ENCODE measurements around the gene RPS27L. TPM values are rescaled to one million over a fixed set of nuclear protein-coding genes. Genes with fewer than 3 reads are reported as not detected.
A peak's percentile ranks its signal among the peaks of the same experiment; 100 is the strongest.

Gene RPS27L
- total RNA-seq, 1 experiment from 2014 or later, result 65.6 TPM

GRCh38 chr15:63186065-63186464, 28.8 kb upstream of the RPS27L start:
- Histone ChIP-seq H3K27ac (ENCODE audit: low read depth, low read length, poor library complexity, severe bottlenecking) (no peak overlapping the region), H3K4me3 (ENCODE audit: low read depth, low read length, poor library complexity, severe bottlenecking) (no peak overlapping the region), H3K9me3 (ENCODE audit: low read depth, low read length, poor library complexity, severe bottlenecking) (no peaks in the 10 kb centered on the region), H3K27me3 (replicated peaks; ENCODE audit: insufficient read depth, low read depth, low read length, poor library complexity) (no peaks in the 10 kb centered on the region), H3K4me1 (ENCODE audit: insufficient read depth, low read length, poor library complexity, severe bottlenecking) (peaks cover 10% of the 10 kb centered on the region), H3K36me3 (ENCODE audit: insufficient read depth, low read length, poor library complexity, severe bottlenecking) (no peaks in the 10 kb centered on the region)
- TF ChIP-seq EZH2 (IDR thresholded peaks at IDR 0.05; ENCODE audit: borderline replicate concordance, low read depth, low read length, poor library complexity, severe bottlenecking), result no peak
- TF ChIP-seq CTCF (conservative IDR thresholded peaks at IDR 0.05; ENCODE audit: low read depth, low read length), result no peak
- ChIA-PET CTCF (no interaction called here), POLR2A (ENCODE audit: low non-redundant PET) (no interaction called here)
- no peak for DNase-seq (ENCODE audit: low spot score)
- no TSS peak for BruUV-seq (replicated peaks)
- intact Hi-C loops (cut with micrococcal nuclease; ENCODE audit: unreplicated experiment), result loop anchor here (5.0 kb wide), 2 partner anchors 71 to 91 kb away; partner anchors contain the start of gene APH1B

GRCh38 chr15:63185206-63185605, 27.9 kb upstream of the RPS27L start:
- ChIA-PET CTCF (no interaction called here), POLR2A (ENCODE audit: low non-redundant PET) (no interaction called here)
- H3K36me3 ChIP-seq (ENCODE audit: insufficient read depth, low read length, poor library complexity, severe bottlenecking), result no peaks in the 10 kb centered on the region
- H3K4me1 ChIP-seq (ENCODE audit: insufficient read depth, low read length, poor library complexity, severe bottlenecking), result peaks cover 1% of the 10 kb centered on the region
- H3K4me3 ChIP-seq (ENCODE audit: low read depth, low read length, poor library complexity, severe bottlenecking), result no peak overlapping the region
- TF ChIP-seq EZH2 (IDR thresholded peaks at IDR 0.05; ENCODE audit: borderline replicate concordance, low read depth, low read length, poor library complexity, severe bottlenecking) (no peak), CTCF (conservative IDR thresholded peaks at IDR 0.05; ENCODE audit: low read depth, low read length) (no peak)
- no peaks in the 10 kb centered on the region for H3K9me3 ChIP-seq (ENCODE audit: low read depth, low read length, poor library complexity, severe bottlenecking)
- no peak overlapping the region for H3K27ac ChIP-seq (ENCODE audit: low read depth, low read length, poor library complexity, severe bottlenecking)
- peak; percentile 37 for DNase-seq (ENCODE audit: low spot score)
- H3K27me3 ChIP-seq (replicated peaks; ENCODE audit: insufficient read depth, low read depth, low read length, poor library complexity), result no peaks in the 10 kb centered on the region
- intact Hi-C loops (cut with micrococcal nuclease; ENCODE audit: unreplicated experiment), result loop anchor here (5.0 kb wide), 2 partner anchors 72 to 92 kb away; partner anchors contain the start of gene APH1B
- no TSS peak for BruUV-seq (replicated peaks)

- ChIA-PET POLR2A (ENCODE audit: low non-redundant PET) (no interaction called here), CTCF (no interaction called here)
- TF ChIP-seq CTCF (conservative IDR thresholded peaks at IDR 0.05; ENCODE audit: low read depth, low read length) (no peak), EZH2 (IDR thresholded peaks at IDR 0.05; ENCODE audit: borderline replicate concordance, low read depth, low read length, poor library complexity, severe bottlenecking) (no peak)
Measured at GRCh38 chr15:63181648-63182047, 24.4 kb upstream of the RPS27L start.

More at GRCh38 chr15:63181648-63182047, 24.4 kb upstream of the RPS27L start:
- no TSS peak for BruUV-seq (replicated peaks)
- intact Hi-C loops (cut with micrococcal nuclease; ENCODE audit: unreplicated experiment), result no loop called here
- DNase-seq (ENCODE audit: low spot score), result no peak
- Histone ChIP-seq H3K4me3 (ENCODE audit: low read depth, low read length, poor library complexity, severe bottlenecking) (no peak overlapping the region), H3K9me3 (ENCODE audit: low read depth, low read length, poor library complexity, severe bottlenecking) (no peaks in the 10 kb centered on the region), H3K27ac (ENCODE audit: low read depth, low read length, poor library complexity, severe bottlenecking) (no peak overlapping the region), H3K27me3 (replicated peaks; ENCODE audit: insufficient read depth, low read depth, low read length, poor library complexity) (no peaks in the 10 kb centered on the region), H3K36me3 (ENCODE audit: insufficient read depth, low read length, poor library complexity, severe bottlenecking) (no peaks in the 10 kb centered on the region), H3K4me1 (ENCODE audit: insufficient read depth, low read length, poor library complexity, severe bottlenecking) (no peaks in the 10 kb centered on the region)
